ENCODE data around the gene CCDC57.
"Not testable (repeated sequence)": the region's sequence is repeated elsewhere in the genome, so short reads cannot be mapped to it uniquely, and the experiment has no call there.

The CCDC57 gene

DNA sequence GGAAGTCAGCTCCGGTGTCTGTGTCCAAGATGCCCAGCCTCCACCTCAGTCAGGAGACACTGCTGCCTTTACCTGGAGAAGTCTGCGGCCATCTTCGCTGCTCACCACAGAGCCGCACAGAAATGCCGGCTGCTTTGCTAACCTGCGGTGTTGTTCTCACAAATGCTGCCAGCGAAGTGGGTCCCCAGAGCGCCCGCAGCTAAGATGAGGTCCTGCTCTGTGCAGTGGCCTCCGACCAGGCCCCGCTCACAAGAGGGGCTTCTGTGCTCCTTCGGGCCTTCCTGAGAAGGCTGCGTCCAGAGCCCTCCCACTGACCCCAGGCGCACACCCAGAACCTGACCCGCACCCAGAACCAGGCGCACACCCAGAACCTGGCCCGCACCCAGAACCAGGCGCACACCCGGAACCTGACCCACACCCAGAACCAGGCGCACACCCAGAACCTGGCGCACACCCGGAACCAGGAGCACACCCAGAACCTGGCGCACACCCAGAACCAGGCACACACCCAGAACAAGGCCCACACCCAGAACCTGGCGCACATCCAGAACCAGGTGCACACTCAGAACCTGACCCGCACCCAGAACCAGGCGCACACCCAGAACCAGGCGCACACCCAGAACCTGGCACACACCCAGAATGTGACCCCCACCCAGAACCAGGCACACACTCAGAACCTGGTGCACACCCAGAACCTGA is 63.1 kb downstream of the CCDC57 start:
- DNase-seq, result no peak

- no peak for DNase-seq
Observed at GRCh38 chr17:82148997-82149396, 63.6 kb downstream of the CCDC57 start.

GRCh38 chr17:82148011-82148410 is 64.6 kb downstream of the CCDC57 start:
- DNase-seq, result no peak

DNA sequence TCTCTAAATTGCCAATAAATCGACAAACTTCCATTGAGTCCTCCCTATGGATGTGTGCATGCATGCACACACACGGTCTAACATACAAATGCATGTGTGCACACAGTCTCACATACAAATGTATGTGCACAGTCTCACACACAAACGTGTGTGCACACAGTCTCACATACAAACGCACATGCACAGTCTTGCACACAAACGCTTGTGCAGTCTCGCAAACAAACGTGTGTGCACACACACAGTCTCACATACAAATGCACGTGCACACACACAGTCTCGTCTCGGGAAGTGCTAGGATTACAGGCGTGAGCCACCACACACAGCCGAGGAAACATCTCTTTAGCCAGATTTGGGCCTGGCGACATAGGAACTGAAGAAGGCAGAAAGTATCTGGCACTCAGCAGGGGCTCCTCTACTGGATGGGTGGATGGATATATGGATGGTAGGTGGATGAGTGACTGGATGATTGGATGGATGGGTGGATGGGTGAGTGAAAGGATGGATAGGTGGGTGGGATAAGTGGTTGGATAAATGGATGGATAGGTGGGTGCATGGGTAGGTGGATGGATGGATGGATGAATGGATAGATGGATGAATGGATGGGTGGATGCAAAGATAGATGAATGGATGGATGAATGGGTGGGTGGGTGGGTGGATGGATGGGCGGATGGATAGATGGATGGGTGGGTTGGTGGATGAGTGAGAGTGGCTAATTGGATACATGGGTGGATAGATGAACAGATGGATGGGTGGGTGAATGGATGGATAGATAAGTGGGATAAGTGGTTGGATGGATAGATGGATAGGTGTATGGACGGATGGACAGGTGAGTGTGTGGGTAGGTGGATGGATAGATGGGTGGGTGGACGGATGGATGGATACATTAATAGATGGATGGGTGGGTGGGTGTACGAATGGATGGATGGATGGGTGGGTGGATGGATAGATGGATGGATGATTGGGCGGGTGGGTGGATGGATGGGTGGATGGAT is 65.7 kb downstream of the CCDC57 start:
- no peak for DNase-seq

GRCh38 chr17:82145550-82146155 is 67.0 kb downstream of the CCDC57 start:
- no peak for DNase-seq

- no peak for DNase-seq
Observed at GRCh38 chr17:82143333-82143732, 69.3 kb downstream of the CCDC57 start.

- DNase-seq, result not testable (repeated sequence)
Observed at GRCh38 chr17:82139961-82140360, 72.7 kb downstream of the CCDC57 start.

GRCh38 chr17:82138511-82138992 is 74.1 kb downstream of the CCDC57 start:
- no peak for DNase-seq

DNA sequence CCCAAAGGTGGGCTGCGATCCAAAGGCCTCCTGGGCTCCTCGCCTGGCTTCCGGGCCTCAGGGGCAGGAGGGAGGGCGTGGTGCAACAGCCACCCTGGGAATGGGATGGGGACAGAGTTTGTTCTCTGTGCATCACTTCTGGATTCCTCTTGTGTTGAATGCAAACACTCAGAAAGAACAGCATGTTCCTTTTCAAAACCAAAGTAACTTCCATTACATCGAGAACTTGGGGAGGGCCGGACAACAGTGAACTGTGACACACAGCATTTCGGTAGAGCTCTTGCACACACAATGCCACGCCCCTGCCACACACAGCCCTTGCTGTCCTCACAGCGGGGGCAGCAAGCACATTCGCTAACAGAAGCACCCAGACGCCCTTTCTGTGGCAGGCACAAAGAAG is 78.5 kb downstream of the CCDC57 start:
- DNase-seq, result no peak

DNA sequence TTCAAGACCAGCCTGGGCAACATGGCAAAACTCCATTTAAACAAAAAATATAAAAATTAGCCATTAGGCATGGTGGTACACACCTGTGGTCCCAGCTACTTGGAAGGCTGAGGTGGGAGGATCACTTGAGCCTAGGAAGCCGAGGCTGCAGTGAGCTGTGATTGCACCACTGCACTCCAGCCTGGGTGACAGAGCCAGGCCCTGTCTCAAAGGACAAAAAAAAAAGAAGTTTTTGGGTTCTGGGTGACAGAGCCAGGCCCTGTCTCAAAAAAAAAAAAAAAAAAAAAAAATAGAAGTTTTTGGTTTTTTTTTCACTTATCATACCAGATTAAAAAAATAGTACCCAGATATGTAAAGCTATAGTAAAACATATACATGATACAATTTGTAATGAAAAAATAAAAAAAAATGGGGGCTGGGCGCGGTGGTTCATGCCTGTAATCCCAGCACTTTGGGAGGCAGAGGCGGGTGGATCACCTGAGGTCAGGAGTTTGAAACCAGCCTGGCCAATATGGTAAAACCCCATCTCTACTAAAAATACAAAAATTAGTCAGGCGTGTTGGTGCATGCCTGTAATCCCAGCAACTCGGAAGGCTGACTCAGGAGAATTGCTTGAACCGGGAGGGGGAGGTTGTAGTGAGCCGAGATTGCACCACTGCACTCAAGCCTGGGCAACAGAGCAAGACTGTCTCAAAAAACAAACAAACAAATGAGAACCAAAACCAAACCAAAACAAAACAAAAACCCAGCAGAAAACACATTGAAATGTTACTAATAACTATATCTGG is 79.3 kb downstream of the CCDC57 start:
- DNase-seq, result peak; percentile 13

DNA sequence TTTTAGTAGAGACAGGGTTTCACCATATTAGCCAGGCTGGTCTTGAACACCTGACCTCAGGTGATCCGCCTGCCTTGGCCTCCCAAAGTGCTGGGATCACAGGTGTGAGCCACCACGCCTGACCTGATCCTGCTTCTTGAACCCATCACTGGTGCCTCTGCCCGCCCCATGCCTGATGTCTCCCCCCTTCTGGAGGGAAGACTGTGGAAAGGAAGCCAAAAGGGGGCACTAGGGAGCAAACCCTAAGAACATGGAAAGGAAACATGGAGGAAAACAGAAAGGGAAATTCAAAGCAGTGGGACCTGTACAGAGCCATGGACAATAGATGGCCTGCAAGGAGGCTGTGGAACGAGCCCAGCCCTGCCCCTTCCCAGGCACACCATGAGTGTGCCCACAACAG is 83.5 kb downstream of the CCDC57 start:
- no peak for DNase-seq

- DNase-seq, result no peak
Observed at GRCh38 chr17:82128287-82128686, 84.4 kb downstream of the CCDC57 start.

GRCh38 chr17:82127704-82128103 is 84.9 kb downstream of the CCDC57 start:
- no peak for DNase-seq

GRCh38 chr17:82127315-82127595 is 85.4 kb downstream of the CCDC57 start:
- DNase-seq, result no peak

DNA sequence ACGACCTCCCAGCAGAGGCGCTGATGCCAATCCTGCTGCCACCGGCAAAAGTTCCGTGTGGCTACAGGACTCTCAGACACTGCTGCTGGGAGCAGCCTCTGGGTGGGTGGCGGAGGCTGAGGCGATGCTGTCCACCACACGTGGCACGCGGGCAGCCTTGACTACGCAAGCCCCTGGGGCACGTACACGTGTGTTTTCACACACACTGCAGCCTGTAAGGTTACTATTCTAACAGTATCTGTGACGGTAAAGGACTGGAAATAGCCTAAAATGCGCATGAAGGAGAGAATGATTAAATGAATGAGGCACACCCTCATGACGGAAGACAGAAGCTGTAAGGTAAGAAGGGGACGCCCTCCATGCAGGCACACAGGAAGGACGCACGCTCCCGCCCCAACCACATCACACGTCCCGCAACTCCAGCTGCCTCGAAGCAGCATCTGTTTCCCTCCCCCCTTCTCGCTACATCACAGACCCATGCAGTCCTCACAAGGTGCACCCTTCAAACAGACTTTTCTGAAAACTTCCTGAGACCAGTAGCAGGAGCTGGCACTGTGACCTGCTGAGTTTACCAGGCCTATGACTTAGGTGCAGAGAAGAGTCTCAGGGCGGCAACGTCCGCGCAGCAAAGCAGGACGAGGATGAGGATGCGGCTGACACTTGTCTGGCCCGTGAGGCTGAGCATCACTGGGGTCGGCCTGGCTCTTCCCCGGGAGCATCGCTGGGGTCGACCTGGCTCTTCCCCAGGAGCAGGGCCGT is 85.9 kb downstream of the CCDC57 start:
- DNase-seq, result no peak

DNA sequence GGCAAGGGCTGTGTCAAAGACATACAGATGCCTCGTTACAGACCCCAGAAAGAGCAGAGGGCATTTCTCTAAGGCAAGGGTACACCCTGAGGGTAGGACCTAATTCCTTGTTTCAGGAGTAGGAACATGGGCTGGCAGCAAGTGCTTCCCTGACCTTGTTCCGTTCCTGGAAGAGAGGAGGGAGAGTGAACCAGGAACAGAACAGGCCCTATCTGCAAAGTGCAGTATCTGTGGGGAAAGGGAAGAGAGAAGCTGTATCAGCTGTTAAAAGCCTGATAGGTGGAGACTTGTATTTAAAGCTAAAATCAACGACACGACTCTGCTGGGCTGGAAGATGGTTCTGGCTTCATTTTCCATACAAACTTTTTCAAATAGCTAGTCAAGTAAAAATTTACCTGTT is 88.5 kb downstream of the CCDC57 start:
- no peak for DNase-seq

DNA sequence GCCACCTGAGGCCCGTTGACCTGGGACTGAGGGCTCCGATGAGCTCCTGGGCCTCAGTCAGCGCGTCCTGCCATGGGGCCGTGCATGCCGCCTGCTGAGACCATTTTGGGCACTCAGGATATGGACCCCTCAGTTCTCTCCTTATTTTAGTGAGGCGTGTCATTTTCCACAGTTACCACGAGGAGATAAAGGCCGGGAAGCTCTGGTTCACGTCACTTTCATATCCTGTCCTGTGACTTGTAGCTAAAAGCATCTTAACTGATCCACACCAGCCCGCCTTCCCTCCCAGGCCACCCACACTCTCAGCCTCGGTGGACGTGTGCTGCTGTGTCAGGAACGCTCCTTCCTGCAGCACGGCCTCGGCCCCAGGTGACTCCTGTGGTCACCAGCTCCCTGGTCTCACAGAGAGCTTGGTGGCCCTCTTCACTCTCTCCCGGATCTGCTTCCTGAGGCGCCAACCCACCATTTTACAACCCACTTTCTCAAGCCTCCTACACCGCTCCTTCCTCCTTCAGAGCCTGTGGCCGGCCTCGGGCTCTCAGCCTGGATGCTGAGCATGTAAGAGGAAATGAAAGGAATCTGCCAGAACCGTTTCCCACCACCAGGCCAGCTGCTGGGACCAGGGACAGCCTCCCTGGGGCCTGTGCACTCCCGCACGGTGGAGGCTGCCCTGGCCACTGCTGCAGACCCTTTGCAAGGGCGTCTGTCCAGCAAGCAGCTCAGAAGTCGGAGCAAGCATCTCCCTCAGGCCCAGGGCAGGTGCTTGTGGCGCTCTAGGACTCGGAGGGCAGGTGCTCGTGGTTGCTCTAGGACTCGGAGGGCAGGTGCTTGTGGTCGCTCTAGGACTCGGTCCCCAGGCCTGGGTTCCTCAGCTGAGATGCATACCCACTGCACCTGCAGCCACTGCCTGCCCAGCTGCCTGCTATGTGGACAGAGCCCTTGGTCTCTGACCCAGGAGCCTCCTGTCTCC is 90.7 kb downstream of the CCDC57 start:
- no peak for DNase-seq

DNA sequence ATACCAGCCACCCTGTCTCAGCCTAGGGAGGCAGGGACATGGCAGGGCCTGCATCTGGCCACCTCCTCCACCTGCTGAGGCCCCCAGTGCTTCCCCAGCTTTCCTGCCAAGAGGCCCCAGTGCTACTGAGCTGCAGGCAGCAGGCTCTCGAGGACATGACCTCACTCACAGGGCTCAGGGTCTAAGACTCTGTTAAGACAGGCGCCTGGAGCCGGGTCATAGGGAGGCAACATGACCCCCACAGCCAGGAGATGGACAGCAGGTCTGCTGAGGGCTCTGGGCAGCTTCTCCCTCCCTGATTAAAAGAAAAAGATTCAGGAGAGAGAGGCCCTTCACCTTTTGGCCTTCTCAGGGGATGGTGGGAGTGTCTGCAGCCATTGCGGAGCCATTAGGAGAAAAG is 91.4 kb downstream of the CCDC57 start:
- DNase-seq, result no peak

DNA sequence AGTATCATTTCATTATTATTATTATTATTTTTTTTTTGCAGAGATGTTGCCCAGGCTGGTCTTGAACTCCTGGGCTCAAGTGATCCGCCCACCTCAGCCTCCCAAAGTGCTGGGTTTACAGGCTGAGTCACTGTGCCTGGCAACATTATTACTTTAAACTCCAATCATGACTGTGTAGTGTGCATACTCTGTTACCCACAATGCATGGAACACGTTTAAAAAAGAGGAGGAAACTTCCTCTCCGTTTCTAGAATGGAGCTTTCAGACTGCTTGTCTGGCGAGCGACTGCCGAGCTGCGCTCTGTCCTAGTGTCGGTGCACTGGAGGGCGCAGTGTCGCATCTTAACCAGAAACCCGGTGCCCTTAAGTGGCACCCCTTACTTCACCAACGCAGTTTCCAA is 92.5 kb downstream of the CCDC57 start:
- DNase-seq, result no peak

- no peak for DNase-seq
Observed at GRCh38 chr17:82118815-82119380, 93.7 kb downstream of the CCDC57 start.
